HK-2 (cell line): ENCODE data around the gene ZFP28.

ENCODE experiments used
- DNase-seq: peaks from one replicate; pipeline ENCODE4 v3.0.0-alpha.2; 2018; ENCODE audit not compliant: unreplicated experiment

Gene ZFP28

DNA sequence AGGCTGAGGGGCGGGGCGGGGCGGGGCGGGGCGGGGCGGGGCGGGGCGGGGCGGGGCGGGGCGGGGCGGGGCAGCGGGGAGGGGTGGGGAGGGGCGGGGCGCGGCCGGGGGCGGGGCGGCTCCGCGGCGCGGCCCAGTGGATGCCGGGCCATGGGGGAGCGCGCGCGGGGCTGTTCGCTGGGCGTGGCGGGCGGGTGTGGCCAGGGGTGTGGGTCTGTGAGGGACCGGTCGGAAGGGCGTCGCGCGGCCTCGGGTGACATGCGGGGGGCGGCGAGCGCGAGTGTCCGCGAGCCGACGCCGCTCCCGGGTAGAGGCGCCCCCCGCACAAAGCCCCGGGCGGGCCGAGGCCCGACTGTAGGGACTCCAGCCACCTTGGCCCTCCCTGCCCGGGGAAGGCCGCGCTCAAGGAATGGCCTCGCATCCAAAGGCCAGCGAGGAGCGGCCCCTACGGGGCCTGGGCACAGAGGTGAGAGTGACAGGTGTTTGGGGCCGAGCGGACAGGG is at the start of gene ZFP28:
Gene ZFP28, plus strand, starts transcription at position 188 of the 503 bp plus-strand sequence. Its CDS starts 71 bp downstream, at position 259.
- DNase-seq, result peak; percentile 90

DNA sequence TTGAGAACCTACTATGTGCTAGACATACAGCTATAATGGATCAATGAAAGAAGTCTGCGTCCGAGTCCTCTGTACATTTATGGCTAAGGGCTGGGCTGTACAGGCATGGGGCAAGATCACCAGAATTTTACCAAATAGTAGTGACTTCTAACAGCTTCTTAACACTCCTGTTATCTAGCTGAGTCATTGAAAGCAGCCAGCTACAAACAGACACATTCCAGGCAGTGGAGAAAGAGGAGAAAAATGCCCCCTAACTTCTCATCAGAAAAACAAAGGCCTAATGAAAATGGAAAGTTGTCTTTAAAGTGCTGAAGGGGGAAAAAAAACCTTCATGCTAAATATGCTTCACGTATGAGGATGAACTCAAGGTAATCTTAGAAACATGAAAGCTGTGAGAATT is 47.3 kb upstream of the ZFP28 start:
- DNase-seq, result no peak

GRCh38 chr19:56504581-56504980 is 34.2 kb upstream of the ZFP28 start:
- no peak for DNase-seq

DNA sequence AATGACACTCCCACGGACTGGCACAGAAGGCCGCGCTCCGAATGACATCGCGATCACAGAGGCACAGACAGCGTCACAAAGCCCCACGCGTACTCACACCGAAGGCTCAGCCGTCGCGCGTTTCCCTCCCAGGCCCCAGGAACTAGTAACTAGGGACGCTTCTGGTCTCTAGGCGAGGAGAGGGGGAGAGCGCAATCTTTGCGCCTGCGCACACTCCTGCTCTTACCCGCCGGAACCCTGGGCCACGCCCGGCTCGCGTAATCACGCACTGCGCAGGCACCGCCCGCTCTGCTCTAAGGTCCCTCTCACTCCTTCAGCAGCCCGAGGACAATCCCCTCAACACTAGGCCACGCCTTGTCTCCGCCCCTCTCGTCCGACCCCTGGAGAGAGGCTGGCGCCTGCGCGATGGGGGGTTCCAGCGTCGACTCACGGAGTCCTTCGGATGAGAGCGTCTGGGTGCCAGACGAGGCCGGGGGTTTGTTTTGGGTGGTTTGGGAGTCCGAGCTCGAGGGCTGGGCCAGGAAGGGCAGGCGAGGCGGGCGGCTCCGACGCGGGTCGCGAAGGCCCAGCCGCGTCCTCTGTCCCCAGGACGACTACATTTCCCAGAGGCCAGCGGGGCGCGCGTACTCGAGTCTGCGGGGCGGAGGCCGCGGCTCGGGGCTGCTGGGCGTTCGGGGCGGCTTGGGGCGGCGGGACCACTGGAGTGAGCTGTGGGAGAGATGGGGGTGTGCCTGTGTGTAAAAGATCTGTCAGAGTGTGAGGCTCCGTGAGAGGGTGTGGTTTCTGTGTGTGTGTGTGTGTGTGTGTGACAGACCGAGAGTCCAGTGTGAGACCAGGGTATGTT is 31.1 kb upstream of the ZFP28 start, which contains the start of gene ZNF471:
Gene ZNF471, plus strand, starts transcription at position 410 of the 844 bp plus-strand sequence. CDS start 3,717 bp downstream, outside the sequence.
- peak; percentile 99 for DNase-seq

DNA sequence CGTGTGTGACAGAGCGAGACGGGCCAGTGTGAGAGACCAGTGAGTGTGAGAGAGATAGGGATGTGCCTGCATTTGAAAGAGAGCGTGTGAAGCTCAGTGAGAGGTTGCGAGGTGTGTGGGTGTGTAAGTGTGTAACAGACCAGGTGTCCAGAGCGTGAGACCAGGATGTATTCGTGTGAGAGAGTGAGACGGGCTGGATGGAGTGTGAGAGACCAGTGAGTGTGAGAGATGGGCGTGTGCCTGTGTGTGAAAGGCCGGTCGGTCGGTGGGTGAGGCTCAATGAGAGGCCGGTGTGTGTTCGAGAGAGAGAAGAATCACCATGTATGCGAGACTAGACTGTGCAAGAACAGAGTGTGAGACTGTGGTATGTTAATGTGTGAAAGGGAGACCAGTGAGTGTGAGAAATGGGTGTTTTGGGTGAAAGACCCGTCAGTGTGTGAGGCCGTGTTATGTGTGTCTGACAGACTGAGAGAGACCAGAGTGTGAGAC is 30.4 kb upstream of the ZFP28 start:
- DNase-seq, result no peak

DNA sequence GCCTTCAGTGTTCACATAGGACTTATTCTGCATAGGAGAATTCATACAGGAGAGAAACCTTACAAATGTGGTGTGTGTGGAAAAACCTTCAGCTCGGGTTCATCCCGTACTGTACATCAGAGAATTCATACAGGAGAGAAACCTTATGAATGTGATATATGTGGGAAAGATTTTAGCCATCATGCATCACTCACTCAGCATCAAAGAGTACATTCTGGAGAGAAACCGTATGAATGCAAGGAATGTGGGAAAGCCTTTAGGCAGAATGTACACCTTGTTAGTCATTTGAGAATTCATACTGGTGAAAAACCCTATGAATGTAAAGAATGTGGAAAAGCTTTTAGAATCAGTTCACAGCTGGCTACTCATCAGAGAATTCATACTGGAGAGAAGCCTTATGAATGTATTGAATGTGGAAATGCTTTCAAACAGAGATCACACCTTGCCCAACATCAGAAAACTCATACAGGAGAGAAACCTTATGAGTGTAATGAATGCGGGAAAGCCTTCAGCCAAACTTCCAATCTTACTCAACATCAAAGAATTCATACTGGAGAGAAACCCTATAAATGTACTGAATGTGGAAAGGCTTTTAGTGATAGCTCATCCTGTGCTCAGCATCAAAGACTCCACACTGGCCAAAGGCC is 13.4 kb upstream of the ZFP28 start:
- DNase-seq, result no peak

DNA sequence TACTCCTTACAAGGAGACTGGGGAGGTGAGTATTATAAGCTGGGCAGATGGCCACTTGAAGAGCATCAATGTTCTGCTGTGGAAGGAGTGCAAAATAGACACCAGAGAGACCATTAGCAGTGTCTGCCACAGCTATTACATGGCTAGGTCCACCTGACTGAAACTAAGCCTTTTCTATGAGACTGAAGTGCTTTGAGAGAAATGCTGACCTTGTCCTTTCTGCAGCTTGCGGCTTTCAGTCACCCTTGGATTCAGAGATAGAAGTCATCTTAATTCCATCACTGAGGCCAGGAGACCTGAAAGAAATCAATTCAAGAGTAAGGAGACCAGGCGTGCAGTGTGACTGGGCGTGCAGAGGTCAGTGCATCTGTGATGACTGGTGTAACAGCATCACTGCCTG is 1.3 kb upstream of the ZFP28 start:
- no peak for DNase-seq

DNA sequence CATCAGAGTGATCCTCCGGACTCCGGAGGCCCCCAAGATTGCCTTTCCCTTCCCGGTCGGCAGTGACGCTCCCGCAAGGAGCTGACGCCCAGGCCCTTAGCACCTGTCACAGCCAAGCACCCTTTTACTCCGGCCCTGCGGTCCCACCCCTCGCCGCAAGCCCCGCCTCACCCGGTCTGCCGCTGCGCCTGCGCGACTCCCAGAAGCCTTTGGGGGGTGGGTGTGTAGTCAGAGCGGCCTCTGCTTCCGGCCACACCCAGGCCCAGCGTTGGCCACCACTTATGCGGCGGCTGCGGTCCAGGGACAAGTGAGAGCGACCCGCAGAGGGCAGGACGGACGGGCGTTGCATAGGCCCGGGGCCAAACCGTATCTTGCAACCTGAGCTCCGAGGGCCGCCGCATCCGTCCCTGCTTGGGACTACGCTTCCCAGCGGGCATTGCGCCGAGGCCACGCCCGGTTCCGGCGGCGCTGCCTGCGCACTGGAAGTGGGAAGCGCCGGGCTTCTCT is 441 bp upstream of the ZFP28 start:
- DNase-seq, result peak; percentile 95

DNA sequence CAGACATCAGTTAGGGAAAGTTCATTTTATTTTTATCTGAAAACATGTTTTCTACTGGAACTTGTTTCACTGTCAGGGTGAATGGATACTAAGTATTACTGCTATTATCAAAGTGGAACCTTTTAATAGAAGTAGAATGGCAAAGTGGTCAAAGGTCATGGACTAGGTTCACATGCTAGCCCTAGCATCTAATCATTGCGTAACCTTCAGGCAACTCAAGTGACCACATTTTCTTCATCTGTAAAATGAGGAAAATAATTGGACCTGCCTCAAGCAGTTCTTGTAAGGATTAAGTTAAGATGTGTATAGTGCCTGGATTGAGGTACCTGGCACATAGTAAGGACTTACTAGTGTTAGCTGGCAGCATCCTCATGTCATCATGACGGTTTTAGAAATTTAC is 5.0 kb downstream of the ZFP28 start:
- DNase-seq, result no peak

DNA sequence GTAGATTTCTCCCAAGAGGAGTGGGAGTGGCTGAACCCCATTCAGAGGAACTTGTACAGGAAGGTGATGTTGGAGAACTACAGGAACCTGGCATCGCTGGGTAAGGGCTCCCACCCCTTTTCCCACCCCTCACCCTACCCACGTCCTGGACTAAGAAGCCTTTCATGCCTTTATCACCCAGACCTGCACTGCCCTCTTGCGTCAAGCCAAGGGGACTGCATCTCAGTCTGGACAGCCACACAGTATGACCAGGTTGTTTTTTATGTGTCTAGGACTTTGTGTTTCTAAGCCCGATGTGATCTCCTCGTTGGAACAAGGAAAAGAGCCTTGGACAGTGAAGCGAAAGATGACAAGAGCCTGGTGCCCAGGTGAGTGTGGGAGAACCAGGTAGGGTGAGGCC is 8.8 kb downstream of the ZFP28 start:
- DNase-seq, result no peak

- DNase-seq, result no peak
Observed at GRCh38 chr19:56554272-56554869, 15.6 kb downstream of the ZFP28 start.

DNA sequence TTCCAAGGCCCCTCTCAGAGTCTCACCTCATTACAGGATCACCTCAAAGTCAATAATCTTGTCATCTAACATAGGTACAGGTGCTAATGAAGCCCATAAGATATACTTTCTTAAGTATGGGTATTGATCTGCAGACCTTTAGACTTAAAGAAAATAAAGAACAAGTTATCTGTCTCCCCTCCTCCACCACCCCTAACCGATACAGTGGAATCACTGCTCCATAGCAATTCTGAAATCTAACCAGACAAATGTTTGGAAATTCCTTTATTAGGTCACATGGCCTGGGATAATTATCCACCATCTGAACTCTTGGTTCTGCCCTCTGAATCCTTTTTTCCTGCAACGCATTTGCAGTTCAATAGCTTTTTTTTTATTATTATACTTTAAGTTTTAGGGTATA is 24.0 kb downstream of the ZFP28 start:
- DNase-seq, result no peak

DNA sequence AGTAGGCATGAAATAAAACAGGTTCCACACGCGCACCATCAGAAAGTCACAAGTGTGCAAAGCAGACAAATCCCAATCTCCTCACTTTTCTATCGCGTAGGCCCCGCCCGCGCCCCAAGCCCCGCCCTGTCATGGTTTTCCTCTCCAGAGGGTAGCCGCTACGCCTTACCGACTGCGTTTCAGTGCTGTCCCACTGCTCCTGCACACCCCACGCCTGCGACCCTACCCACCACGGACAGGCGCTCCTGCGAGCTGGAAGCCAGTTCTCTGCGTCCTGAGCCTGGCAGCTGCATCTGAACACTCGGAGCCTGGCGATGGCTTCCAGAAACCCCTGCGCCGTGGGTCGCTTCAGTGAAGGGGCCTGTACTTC is 28.1 kb downstream of the ZFP28 start:
- no peak for DNase-seq

DNA sequence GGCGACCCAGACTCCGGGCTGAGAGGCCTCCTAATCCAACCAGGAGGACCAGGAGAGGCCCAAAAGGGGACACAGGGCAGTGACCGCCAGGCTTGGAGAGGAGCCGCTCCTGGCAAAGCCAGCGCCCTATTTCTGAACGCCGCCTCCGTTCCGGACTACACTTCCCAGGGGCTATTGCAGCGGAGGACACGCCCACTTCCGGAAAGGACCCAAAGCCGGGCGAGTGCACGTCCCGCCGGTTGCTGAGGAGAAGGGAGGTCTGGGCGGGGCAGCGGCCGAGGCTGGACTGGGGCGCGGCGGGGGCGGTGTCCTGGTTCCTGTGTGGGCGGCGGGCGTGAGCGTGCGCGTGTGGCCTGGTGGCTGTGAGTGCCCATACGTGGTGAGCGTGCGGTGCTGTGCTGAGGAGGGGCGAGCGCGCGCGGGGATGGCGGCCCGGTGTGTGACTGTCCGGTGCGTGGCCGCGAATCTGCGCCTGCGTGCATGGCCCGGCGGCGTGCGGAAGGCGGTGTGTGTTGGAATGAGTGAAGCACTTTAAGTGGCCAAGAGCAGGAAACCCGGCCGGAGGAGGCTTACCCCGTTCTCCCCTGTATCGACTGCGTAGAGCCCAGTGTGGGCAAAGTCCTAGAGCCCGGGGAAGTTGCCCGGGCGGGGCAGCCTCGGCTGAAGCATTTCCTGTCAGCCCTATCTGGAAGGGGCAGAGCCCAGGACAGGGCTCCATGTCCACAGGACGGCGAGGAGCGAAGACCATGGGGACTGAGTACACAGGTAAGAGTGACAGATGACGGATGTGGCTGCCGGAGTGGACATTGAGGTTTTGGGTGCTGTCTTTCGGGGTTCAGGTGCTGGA is 28.7 kb downstream of the ZFP28 start, which contains the start of gene ZNF470:
Gene ZNF470, plus strand, starts transcription at position 195 of the 847 bp plus-strand sequence. CDS start 2,844 bp downstream, outside the sequence.
- peak; percentile 97 for DNase-seq

- no peak for DNase-seq
Observed at GRCh38 chr19:56572589-56572988, 33.8 kb downstream of the ZFP28 start.

GRCh38 chr19:56573914-56574313 is 35.2 kb downstream of the ZFP28 start:
- DNase-seq, result no peak

- DNase-seq, result no peak
Observed at GRCh38 chr19:56577719-56578602, 39.2 kb downstream of the ZFP28 start.

GRCh38 chr19:56594446-56594782 is 55.7 kb downstream of the ZFP28 start:
- DNase-seq, result no peak

GRCh38 chr19:56594783-56595547 is 56.2 kb downstream of the ZFP28 start, which contains the start of gene ZNF71:
Gene ZNF71 (plus strand): TSS chr19:56595302. CDS start chr19:56601559, 6,257 bp downstream.
- DNase-seq, result peak; percentile 95
